ENCODE data around the gene TMEM161A.

DNA sequence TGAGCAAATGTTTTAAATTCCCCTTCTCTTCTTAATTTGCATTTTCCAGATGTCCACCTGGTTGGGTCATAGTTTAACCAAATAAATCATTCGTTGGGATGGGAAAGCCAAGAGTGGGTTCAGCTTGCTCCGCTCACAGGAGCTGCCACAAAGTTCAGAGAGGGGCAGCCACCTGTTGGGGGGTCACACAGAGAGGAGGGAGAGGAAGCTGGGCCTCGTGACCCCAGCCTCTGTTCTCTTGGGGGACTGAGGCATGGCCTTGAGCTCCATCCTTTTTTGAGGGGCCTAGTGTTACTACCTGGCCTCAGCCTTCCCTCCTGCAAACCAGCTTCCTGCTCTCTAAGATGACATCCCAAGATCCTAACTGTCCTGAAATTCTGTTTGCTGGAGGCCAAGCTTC is 29.3 kb upstream of the TMEM161A start:
- TF ChIP-seq ZNF274 (CRISPR knock-in tag; IDR thresholded peaks at IDR 0.05), result no peak
- TF ChIP-seq, protein P1, sequence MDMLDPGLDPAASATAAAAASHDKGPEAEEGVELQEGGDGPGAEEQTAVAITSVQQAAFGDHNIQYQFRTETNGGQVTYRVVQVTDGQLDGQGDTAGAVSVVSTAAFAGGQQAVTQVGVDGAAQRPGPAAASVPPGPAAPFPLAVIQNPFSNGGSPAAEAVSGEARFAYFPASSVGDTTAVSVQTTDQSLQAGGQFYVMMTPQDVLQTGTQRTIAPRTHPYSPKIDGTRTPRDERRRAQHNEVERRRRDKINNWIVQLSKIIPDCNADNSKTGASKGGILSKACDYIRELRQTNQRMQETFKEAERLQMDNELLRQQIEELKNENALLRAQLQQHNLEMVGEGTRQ (IDR thresholded peaks at IDR 0.05; ENCODE audit: low read depth, low read length), result no peak
- TF ChIP-seq, protein P1 (CRISPR knock-in tag; IDR thresholded peaks at IDR 0.05; ENCODE audit: borderline replicate concordance), result no peak
